ENCODE data around the gene NT5E.

GRCh38 chr6:85416049-85416448 is 33.8 kb upstream of the NT5E start:
- TF ChIP-seq EZH2phosphoT487 (conservative IDR thresholded peaks at IDR 0.05; ENCODE audit: low read length) (no peak), CTCF (IDR thresholded peaks at IDR 0.05; ENCODE audit: insufficient read depth, low read length, poor library complexity, severe bottlenecking) (no peak)
